Ramos (cell line): ENCODE results near the gene ZNF341.

Experiments
- in situ Hi-C: fragments of 300-500 bp; cut with MboI; formaldehyde crosslinking; loops from one replicate; pipeline ENCODE4 v1.14.3; 2022; ENCODE audit warnings: low sequenced_read_pairs; ENCODE audit not compliant: unreplicated experiment

The ZNF341 gene

DNA sequence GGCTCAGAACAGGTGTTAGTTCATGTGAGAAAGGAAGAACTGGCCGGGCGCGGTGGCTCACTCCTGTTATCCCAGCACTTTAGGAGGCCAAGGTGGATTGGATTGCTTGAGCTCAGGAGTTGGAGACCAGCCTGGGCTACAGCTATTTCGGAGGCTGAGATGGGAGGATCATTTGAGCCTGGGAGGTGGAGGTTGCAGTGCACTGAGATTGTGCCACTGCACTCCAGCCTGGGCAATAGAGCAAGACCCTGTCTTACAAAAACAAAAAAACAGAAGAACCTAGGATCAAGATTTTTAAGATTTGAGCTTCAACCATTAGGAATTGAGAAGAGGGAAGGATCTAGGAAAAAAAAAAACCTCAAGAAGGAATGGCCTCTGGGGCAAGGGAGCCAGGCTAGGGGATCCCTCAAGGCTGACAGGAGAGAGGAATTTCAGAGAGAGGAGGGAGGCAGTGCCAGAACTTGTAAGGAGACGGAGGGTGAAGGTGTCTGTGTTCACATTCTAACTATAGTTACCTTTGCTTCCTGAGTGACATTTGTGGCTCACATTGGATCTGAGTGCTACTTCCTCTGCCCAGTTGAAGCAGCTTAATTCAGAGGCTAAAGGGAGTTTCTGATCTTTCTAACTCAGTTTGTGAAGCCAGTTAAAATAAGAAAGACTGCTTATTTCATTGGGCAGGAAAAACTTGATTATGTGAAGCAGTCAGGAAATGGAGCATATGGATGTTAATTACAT lies 105.5 kb downstream of the ZNF341 start:
- in situ Hi-C loops = no loop called here

- in situ Hi-C loops = no loop called here
Measured at GRCh38 chr20:33838035-33838864, 106.5 kb downstream of the ZNF341 start.

- in situ Hi-C loops = no loop called here
Measured at GRCh38 chr20:33839591-33839990, 107.8 kb downstream of the ZNF341 start.

- in situ Hi-C loops = no loop called here
Measured at GRCh38 chr20:33840160-33840559, 108.4 kb downstream of the ZNF341 start.

- in situ Hi-C loops = no loop called here
Measured at GRCh38 chr20:33840759-33841435, 109.1 kb downstream of the ZNF341 start.

DNA sequence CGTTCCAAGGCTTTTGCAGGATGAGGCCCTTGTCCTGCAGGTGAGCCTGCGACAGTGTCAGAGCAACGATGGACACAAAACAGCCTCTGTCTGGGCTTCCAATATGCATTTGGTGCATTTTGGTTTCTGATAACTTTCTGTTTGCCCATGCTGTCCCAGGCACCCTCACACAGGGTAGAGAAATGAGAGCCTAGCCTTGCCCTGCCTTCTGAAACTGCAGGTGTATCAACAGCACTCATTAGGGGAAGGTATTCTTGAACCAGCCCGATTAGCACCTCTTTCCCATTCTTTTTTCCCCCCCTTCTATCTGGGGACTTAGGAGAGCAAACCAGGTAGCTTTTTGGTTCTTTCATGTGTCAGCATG lies 109.6 kb downstream of the ZNF341 start:
- in situ Hi-C loops = no loop called here
